ENCODE data around the gene RPL13. TPM values are rescaled to one million over a fixed set of nuclear protein-coding genes. Genes with fewer than 3 reads are reported as not detected.

RPL13 gene
- total and polyA plus RNA-seq, 2 of the 4 experiments (the other 2 are of a cell fraction): 2,098 to 3,527 TPM

GRCh38 chr16:89612415-89613166 lies 52.1 kb downstream of the RPL13 start:
- no TSS peak for BruUV-seq (replicated peaks)
- DNase-seq (no peak), ATAC-seq (ENCODE audit: low read depth) (no peak)
- H2BK15ac ChIP-seq (ENCODE audit: low read depth, low read length): no peak overlapping the region
- no peaks in the 10 kb centered on the region for H3K79me1 ChIP-seq (ENCODE audit: low read depth in 1 of 2, low read length in 2 of 2)
- H3K27ac ChIP-seq (ENCODE audit: insufficient read depth, low read length): no peak overlapping the region
- H2AK9ac ChIP-seq (replicated peaks; ENCODE audit: low read depth, low read length, poor library complexity): no peak overlapping the region
- WGBS, 2 experiments (ENCODE audit: extremely low coverage in 2 of 2, insufficient read length in 1 of 2): 80% methylated on average over 13 of the region's 20 CpGs; no CpG with 5 or more reads in 1 of the 2 experiments
- dilution Hi-C loops (cut with HindIII; ENCODE audit: low sequenced_read_pairs, unreplicated experiment): no loop called here
- H4K20me1 ChIP-seq (ENCODE audit: insufficient read depth, low read length): peaks cover 6% of the 10 kb centered on the region; the same call in 1 of the 2 replicates
- H3K36me3 ChIP-seq (ENCODE audit: control insufficient read depth, insufficient read depth, low read length): no peaks in the 10 kb centered on the region
- no peak overlapping the region for H3K56ac ChIP-seq (ENCODE audit: extremely low read depth, insufficient read depth, low read length)
- TF ChIP-seq POLR2A (IDR thresholded peaks at IDR 0.05; ENCODE audit: low read depth, low read length) (no peak), RFX5 (IDR thresholded peaks at IDR 0.05; ENCODE audit: low read depth, low read length) (no peak), MAZ (IDR thresholded peaks at IDR 0.05; ENCODE audit: borderline replicate concordance, low read depth, low read length) (no peak), BHLHE40 (IDR thresholded peaks at IDR 0.05; ENCODE audit: low read depth, low read length) (no peak), MAFK (IDR thresholded peaks at IDR 0.05; ENCODE audit: low read depth, low read length) (no peak), MXI1 (IDR thresholded peaks at IDR 0.05; ENCODE audit: borderline replicate concordance, low read depth, low read length) (no peak), USF2 (IDR thresholded peaks at IDR 0.05; ENCODE audit: low read depth, low read length) (no peak), RCOR1 (IDR thresholded peaks at IDR 0.05; ENCODE audit: insufficient replicate concordance, low read length) (no peak), NFE2L2 (IDR thresholded peaks at IDR 0.05; ENCODE audit: low read depth, low read length) (no peak), SMC3 (IDR thresholded peaks at IDR 0.05; ENCODE audit: low read depth, low read length) (no peak), FOS (IDR thresholded peaks at IDR 0.05; ENCODE audit: low read depth, low read length) (no peak), CTCF (conservative IDR thresholded peaks at IDR 0.05; ENCODE audit: low read depth, low read length) (no peak), RAD21 (IDR thresholded peaks at IDR 0.05; ENCODE audit: low read length) (no peak)
- TF ChIP-seq, protein P1, sequence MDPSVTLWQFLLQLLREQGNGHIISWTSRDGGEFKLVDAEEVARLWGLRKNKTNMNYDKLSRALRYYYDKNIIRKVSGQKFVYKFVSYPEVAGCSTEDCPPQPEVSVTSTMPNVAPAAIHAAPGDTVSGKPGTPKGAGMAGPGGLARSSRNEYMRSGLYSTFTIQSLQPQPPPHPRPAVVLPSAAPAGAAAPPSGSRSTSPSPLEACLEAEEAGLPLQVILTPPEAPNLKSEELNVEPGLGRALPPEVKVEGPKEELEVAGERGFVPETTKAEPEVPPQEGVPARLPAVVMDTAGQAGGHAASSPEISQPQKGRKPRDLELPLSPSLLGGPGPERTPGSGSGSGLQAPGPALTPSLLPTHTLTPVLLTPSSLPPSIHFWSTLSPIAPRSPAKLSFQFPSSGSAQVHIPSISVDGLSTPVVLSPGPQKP (IDR thresholded peaks at IDR 0.05; ENCODE audit: borderline replicate concordance, low read depth, low read length): no peak
- no peak overlapping the region for H3K4me3 ChIP-seq (ENCODE audit: insufficient read depth, low read depth, low read length)
- H4K5ac ChIP-seq (ENCODE audit: low read depth, low read length): no peak overlapping the region
- CTCF ChIA-PET: no interaction called here
- H2AK5ac ChIP-seq (ENCODE audit: low read depth, low read length): no peak overlapping the region
- no peak overlapping the region for H3K23ac ChIP-seq (ENCODE audit: low read depth, low read length)
- no peak overlapping the region for H2BK5ac ChIP-seq (ENCODE audit: low read depth, low read length, poor library complexity, severe bottlenecking)
- POLR2A ChIA-PET (ENCODE audit: unreplicated experiment): no interaction called here
- no peak overlapping the region for H3K18ac ChIP-seq (ENCODE audit: low read depth, low read length)
- no peak overlapping the region for H3K4me2 ChIP-seq (ENCODE audit: low read depth, low read length)
- no peak overlapping the region for H4K91ac ChIP-seq (ENCODE audit: insufficient read depth, low read depth, low read length)
- 0 out of 2 replicates have a peak, but pooled peaks cover 3% of the 10 kb centered on the region for H3K9me1 ChIP-seq (ENCODE audit: insufficient read depth, low read length)
- H2BK20ac ChIP-seq (ENCODE audit: low read depth, low read length): no peak overlapping the region
- H2AFZ ChIP-seq (replicated peaks; ENCODE audit: low read length, poor library complexity): no peak overlapping the region
- H3K27me3 ChIP-seq (ENCODE audit: control insufficient read depth, insufficient read depth, low read length): peaks cover 2% of the 10 kb centered on the region; the same call in 1 of the 2 replicates
- intact Hi-C loops (cut with micrococcal nuclease): no loop called here
- H4K8ac ChIP-seq (ENCODE audit: low read depth in 2 of 2, low read length in 2 of 2): no peak overlapping the region
- H3K9me3 ChIP-seq (ENCODE audit: control insufficient read depth, insufficient read depth, low read length): no peaks in the 10 kb centered on the region
- H2BK120ac ChIP-seq (ENCODE audit: low read depth, low read length): no peak overlapping the region
- no peak overlapping the region for H3K9ac ChIP-seq (ENCODE audit: low read depth, low read length)
- H3K14ac ChIP-seq (replicated peaks; ENCODE audit: low read depth, low read length): no peak overlapping the region
- in situ Hi-C loops (cut with MboI; ENCODE audit: low sequenced_read_pairs): no loop called here
- no peaks in the 10 kb centered on the region for H3K4me1 ChIP-seq (ENCODE audit: control insufficient read depth, insufficient read depth, low read length)
- no peak overlapping the region for H3K4ac ChIP-seq (ENCODE audit: low read depth, low read length)

All from IMR-90 (cell line).